Measurements from ENCODE around the gene PTPN12. TPM values are rescaled to one million over a fixed set of nuclear protein-coding genes. Genes with fewer than 3 reads are reported as not detected.
A peak's percentile ranks its signal among the peaks of the same experiment; 100 is the strongest.

Gene PTPN12
- total RNA-seq, 4 donors from 2014 or later = 129 to 168 (median 151) TPM

DNA sequence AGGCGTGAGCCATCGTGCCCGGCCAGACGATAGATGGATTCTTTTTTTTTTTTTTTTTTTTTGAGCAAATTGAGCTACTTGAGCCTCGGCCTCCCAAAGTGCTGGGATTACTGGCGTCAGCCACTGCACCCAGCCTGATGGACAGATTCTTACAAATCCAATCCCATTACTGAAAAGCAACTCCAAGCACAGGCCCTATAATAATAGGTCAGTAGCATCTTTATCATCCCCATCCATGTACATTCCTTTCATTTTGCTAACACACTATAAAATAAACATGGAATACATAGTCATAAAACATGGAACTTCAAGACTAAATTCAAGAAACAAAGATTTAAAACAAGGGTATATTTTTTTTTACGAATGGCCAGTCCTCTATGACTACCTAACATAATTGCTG, 143.2 kb downstream of the PTPN12 start:
- H3K36me3 ChIP-seq = peaks cover 0 to 20% (median 0%) of the 10 kb centered on the region in 3 donors
- no peak for TF ChIP-seq CTCF (IDR thresholded peaks at IDR 0.05)
- TF ChIP-seq POLR2A (IDR thresholded peaks at IDR 0.05) = no peak
- no peak for TF ChIP-seq EP300 (IDR thresholded peaks at IDR 0.05)
- no peak for DNase-seq (ENCODE audit: low spot score in 2 of 2)
- H3K27ac ChIP-seq = no peak overlapping the region
- no peak overlapping the region for H3K4me3 ChIP-seq
- 93 to 97% methylated on average over 7 of the region's 7 CpGs for WGBS, 2 donors
- H3K4me1 ChIP-seq = peaks cover 0 to 15% (median 12%) of the 10 kb centered on the region in 4 donors
- H3K9me3 ChIP-seq = no peaks in the 10 kb centered on the region
- H3K27me3 ChIP-seq = no peaks in the 10 kb centered on the region

DNA sequence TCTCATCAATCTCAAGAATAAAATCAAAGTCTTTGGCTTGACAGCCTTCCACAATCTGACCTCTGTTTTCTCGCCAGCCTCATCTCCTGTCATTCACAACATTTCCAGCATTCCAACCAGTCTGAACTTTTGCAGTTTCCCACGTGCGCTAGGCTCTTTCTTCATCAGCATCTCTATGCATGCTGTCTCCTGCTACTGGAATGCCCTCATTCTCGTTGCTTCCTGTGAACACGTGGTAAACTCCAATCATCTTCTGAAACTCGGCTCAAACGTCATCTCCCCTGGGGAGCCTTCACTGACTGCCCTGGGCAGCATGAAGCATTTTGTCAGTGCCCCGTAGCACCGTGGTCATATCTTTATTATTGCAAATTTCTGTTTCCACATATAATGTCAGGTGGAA, 146.9 kb downstream of the PTPN12 start:
- H3K27ac ChIP-seq = peak overlapping the region in 2 of 4 donors; percentile 62 to 68
- TF ChIP-seq CTCF (IDR thresholded peaks at IDR 0.05) (no peak), EP300 (IDR thresholded peaks at IDR 0.05) (peak in 1 of 2 donors; percentile 40)
- no peaks in the 10 kb centered on the region for H3K27me3 ChIP-seq
- peaks cover 6 to 36% (median 25%) of the 10 kb centered on the region in 4 donors for H3K4me1 ChIP-seq
- H3K9me3 ChIP-seq = no peaks in the 10 kb centered on the region
- no peak overlapping the region for H3K4me3 ChIP-seq
- 23 to 30% methylated on average over 9 of the region's 9 CpGs for WGBS, 2 donors
- DNase-seq (ENCODE audit: low spot score in 2 of 2) = peak; percentile 35 to 78
- peaks cover 0 to 33% (median 0%) of the 10 kb centered on the region in 3 donors for H3K36me3 ChIP-seq

- Histone ChIP-seq H3K9me3 (no peaks in the 10 kb centered on the region), H3K4me1 (peaks cover 6 to 36% (median 25%) of the 10 kb centered on the region in 4 donors), H3K36me3 (peaks cover 0 to 43% (median 0%) of the 10 kb centered on the region in 3 donors), H3K27ac (peak overlapping the region in 1 of 4 donors; percentile 68), H3K4me3 (no peak overlapping the region), H3K27me3 (no peaks in the 10 kb centered on the region)
- no peak for TF ChIP-seq POLR2A (IDR thresholded peaks at IDR 0.05)
- TF ChIP-seq EP300 (IDR thresholded peaks at IDR 0.05) = peak in 1 of 2 donors; percentile 74
- TF ChIP-seq CTCF (IDR thresholded peaks at IDR 0.05) = peak in 1 of 5 experiments; percentile 9
- WGBS, 2 donors = 49 to 59% methylated on average over 5 of the region's 5 CpGs
- no peak for DNase-seq (ENCODE audit: low spot score in 2 of 2)
Measured at GRCh38 chr7:77685233-77685632, 148.1 kb downstream of the PTPN12 start.

GRCh38 chr7:77687100-77687746, 150.1 kb downstream of the PTPN12 start:
- peaks cover 0 to 38% (median 0%) of the 10 kb centered on the region in 3 donors for H3K36me3 ChIP-seq

More at GRCh38 chr7:77687100-77687746, 150.1 kb downstream of the PTPN12 start:
- 85 to 97% methylated on average over 1 of the region's 1 CpG for WGBS, 2 donors
- H3K27me3 ChIP-seq = no peaks in the 10 kb centered on the region
- no peak for DNase-seq (ENCODE audit: low spot score in 2 of 2)
- H3K27ac ChIP-seq = peak overlapping the region in 2 of 4 donors; percentile 1 to 19
- H3K9me3 ChIP-seq = no peaks in the 10 kb centered on the region
- TF ChIP-seq POLR2A (IDR thresholded peaks at IDR 0.05) = no peak
- TF ChIP-seq EP300 (IDR thresholded peaks at IDR 0.05) = no peak
- TF ChIP-seq CTCF (IDR thresholded peaks at IDR 0.05) = no peak
- H3K4me3 ChIP-seq = no peak overlapping the region
- peaks cover 6 to 44% (median 25%) of the 10 kb centered on the region in 4 donors for H3K4me1 ChIP-seq
